NCI-H128 (cell line): Measurements from ENCODE around the gene PRIM2.
"Not testable (repeated sequence)": the region's sequence is repeated elsewhere in the genome, so short reads cannot be mapped to it uniquely, and the experiment has no call there.

Experiments used
- DNase-seq: peaks from one replicate; lab custom pipeline; 2025; ENCODE audit not compliant: unreplicated experiment; lab: John Stamatoyannopoulos, UW

Gene PRIM2, protein sequence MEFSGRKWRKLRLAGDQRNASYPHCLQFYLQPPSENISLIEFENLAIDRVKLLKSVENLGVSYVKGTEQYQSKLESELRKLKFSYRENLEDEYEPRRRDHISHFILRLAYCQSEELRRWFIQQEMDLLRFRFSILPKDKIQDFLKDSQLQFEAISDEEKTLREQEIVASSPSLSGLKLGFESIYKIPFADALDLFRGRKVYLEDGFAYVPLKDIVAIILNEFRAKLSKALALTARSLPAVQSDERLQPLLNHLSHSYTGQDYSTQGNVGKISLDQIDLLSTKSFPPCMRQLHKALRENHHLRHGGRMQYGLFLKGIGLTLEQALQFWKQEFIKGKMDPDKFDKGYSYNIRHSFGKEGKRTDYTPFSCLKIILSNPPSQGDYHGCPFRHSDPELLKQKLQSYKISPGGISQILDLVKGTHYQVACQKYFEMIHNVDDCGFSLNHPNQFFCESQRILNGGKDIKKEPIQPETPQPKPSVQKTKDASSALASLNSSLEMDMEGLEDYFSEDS

DNA sequence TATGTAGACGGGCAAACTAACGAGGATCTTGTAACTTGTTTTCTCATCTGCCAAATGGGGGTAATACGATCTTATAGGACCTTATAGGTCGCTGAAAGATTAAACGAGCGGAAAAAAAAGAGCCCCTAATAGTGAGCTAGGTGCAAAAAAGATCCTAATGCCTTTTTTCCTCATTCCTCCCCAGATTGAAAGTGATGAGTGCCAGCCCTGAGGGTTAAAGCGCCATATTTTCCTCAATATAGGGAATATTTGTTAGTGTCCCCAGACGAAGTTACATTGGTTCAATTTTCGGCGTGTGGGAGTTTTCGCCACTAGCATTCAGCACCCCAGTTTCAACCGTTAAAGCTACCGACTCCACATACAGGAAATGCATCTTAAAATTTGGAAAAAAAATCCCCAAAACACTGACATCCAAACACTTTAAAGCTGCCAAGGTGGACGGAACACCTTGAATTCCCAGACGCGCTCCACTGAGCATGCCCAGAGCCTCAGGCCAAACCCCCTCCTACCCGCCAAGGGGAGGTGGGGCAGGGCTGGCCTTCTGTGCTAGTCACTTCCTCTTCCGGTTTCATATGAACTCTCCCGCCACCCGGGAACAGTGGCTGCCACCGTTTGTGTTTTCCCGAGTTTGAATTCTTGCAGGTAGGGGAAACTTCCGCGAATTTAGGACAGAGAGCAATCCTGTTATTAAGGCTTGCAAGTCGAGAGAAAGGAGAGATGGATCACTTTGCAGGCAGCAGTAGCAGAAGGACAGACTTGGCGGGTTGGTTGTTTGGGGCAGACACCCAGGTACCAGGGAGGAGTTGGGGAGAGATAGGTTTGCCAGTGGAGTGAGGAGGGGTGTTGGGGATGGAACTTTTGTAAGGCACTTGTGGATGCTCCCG lies at the start of gene PRIM2:
PRIM2 (plus strand) TSS at position 571 of the 884 bp plus-strand sequence. CDS start 816 bp downstream, outside the sequence.
- DNase-seq = peak; percentile 63

DNA sequence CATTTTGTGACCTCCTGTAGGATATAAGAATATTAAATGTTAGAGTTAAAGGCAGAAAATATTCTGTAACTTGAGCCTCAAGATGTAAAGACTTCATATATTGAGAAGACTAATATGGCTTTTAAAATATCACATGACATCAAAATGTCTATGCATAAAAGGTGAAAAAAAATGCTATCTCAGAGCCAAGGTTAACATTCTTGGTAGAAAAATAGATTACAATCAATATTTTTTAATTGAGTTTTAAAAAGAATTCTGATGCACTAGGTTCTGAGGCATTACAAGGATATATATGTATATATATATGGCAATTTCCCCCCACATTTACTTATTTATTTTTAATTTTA lies 49.2 kb upstream of the PRIM2 start:
- DNase-seq = no peak

DNA sequence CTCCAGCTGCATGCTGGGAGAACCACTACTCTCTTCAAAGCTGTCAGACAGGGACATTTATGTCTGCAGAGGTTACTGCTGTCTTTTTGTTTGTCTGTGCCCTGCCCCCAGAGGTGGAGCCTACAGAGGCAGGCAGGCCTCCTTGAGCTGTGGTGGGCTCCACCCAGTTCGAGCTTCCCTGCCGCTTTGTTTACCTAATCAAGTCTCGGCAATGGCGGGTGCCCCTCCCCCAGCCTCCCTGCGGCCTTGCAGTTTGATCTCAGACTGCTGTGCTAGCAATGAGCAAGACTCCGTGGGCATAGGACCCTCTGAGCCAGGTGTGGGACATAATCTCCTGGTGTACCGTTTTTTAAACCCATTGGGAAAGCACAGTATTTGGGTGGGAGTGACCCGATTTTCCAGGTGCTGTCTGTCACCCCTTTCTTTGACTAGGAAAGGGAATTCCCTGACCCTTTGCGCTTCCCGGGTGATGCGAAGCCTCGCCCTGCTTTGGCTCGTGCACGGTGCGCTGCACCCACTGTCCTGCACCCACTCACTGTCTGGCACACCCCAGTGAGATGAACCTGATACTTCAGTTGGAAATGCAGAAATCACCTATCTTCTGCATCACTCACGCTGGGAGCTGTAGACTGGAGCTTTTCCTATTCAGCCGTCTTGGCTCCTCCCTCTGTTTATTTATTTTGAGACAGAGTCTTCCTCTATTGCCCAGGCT lies 43.2 kb upstream of the PRIM2 start:
- not testable (repeated sequence) for DNase-seq

GRCh38 chr6:57275384-57275783 lies 42.0 kb upstream of the PRIM2 start:
- DNase-seq = no peak

GRCh38 chr6:57276946-57277345 lies 40.5 kb upstream of the PRIM2 start:
- no peak for DNase-seq

DNA sequence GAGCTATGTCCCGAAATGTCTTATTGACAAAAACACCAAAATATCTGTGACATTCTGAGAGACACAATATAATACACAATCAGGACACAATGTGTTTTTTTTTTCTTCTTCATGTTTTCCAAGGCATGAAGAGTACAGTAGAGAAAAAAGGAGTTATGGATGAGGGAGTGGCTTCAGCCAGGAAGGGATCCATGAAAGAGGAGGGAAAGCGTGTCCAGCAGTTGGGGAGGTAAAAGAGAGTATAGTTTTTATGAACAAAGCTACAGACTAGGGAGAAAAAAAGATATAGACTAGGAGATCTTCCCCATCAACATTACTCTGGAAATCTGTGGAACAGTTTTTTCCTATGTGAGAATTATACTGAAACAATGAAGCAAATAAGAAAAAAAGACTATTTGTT lies 38.9 kb upstream of the PRIM2 start:
- no peak for DNase-seq

DNA sequence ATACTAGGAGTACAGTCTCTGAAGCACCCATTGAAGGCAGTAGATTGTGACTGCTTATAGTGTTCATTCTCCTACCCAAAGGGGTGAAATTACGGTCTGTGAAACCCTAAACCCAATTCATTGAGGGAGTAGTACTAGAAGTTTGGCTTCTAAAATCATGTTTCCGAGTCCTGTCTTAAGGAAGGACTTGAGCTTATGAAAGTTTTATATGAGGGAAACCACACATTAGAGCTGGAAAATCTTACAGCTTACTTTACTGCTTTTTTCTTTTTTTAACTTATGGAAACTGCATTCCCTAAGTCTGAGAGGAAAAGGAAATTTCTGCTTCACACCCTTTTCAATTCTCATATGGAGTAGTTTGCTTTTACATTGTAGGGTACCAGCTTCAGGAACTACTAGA lies 38.4 kb upstream of the PRIM2 start:
- no peak for DNase-seq

DNA sequence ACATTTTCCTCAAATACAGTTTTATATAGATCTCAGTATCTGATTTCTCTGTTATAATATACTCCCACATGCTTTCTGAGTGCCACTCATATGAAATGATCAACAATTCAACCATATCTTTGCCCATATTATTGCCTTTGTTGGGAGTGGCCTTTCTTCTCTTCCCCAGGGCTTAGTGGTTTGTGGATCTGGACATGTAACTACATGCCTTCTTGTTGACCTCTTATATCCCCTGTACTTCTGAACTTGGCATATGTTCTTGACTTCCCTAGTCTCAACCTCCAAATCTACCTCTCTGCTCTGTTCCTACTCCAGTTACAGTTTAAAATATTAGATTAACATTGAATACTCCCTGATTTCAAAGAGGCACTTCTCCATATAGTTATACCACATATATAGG lies 34.3 kb upstream of the PRIM2 start:
- DNase-seq = no peak

GRCh38 chr6:57283911-57284455 lies 33.4 kb upstream of the PRIM2 start:
- DNase-seq = no peak

GRCh38 chr6:57288136-57288535 lies 29.3 kb upstream of the PRIM2 start:
- not testable (repeated sequence) for DNase-seq

GRCh38 chr6:57293472-57293871 lies 24.0 kb upstream of the PRIM2 start:
- DNase-seq = not testable (repeated sequence)

GRCh38 chr6:57294862-57295445 lies 22.5 kb upstream of the PRIM2 start:
- no peak for DNase-seq

DNA sequence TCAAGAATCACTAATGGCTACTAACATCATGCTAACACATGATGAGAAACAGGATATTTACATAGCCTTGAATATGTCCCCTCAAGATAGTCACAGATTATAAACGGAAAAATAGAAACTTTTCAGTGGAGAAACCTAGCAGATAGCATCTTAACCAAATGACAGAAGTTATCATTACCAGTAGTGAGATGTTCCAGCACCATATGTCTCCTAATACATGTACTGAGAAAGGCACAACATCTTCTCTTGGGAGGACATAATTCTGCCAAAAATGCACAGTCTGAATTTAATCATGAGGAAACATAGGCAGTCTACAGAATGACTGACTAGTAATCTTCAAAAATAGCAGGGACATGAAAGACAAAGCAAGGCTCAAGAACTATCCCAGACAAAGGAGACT lies 19.9 kb upstream of the PRIM2 start:
- DNase-seq = no peak

GRCh38 chr6:57298741-57299140 lies 18.7 kb upstream of the PRIM2 start:
- no peak for DNase-seq

DNA sequence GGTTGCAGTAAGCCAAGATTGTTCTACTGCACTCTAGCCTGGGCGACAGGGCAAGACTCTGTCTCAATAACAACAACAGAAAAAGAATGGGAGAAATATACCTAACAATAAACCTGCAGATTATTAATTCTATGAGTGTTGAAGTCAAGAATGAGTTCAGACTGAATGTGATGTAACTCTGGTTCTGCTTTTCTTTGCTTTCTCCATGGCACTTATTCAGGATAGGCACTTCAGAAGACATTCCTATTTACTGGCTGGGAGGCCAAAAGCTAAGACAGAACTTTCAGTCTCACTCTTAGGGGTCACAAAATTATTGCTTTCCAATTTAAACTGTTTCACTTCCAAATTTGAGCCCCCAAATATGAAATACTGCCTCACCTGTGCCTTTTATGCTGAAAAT lies 15.7 kb upstream of the PRIM2 start:
- no peak for DNase-seq

DNA sequence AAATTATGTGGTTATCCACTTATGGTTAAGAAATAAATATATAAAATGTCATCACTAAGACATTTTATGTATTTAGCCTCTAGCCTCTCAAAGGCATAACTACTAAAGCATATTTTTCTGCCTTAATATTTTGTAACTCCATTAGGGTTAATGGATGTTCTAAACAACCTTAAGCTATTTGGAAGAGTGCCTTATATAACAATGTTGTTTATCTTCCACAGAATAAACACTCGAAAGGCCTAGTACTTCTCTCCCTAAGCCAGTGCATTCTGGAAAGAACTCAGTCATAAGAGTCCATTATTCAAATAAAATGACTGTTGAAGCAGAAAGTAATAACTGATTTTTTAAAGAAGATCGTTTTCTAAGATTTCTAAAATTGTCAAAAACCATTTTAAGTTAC lies 15.0 kb upstream of the PRIM2 start:
- DNase-seq = no peak

DNA sequence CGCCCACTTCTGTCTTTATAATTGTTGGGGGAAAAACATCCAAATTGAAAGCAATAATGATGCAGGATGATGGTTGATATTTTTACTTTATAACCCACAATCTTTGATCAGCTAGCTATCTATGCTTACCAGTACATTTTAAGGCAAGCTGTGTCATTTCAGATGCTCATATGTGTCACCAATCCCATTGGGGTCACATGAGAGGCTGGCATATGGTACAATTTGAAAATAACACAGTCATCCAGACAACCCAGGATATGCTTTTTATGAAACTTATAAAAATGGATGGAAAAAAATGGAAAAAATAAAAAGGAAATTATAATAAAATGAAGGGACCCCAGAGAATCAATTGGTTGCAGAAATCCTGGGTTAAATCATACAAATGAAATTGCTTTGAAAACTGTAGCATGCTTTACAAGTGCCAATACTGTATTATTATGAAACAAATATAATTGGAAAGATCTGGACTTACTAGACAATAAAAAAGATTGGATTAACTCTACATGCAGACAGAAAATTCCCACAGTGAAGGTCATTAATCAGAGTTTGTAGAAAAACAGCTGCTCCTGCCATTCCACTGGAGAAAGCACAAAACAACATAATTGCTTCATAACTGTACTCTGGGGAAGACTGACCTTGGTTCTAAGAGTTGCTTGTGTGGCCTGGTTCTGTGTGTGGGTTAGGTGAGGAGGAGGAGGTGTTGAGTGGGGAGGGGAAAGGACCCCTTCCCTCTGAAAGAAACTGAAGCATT lies 13.3 kb upstream of the PRIM2 start:
- DNase-seq = no peak

GRCh38 chr6:57305107-57305506 lies 12.3 kb upstream of the PRIM2 start:
- no peak for DNase-seq

DNA sequence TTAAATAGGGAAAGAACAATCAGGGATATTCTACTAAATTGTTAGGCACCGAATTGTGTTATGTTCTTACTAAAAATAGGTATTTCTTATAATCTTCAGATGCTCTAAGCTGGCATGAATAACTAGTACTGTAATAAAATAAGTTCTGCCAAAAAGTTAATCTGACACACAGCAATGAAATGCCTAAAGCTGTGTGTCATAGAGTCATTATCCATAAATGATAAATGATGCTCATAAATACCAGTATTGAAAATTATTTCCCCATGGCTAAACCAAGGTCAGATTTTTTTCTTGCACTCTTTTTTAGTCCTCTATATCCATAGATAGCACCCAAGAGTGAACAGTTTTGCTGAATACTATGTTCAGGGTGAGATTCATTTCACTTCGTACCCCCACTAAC lies 11.7 kb upstream of the PRIM2 start:
- no peak for DNase-seq

DNA sequence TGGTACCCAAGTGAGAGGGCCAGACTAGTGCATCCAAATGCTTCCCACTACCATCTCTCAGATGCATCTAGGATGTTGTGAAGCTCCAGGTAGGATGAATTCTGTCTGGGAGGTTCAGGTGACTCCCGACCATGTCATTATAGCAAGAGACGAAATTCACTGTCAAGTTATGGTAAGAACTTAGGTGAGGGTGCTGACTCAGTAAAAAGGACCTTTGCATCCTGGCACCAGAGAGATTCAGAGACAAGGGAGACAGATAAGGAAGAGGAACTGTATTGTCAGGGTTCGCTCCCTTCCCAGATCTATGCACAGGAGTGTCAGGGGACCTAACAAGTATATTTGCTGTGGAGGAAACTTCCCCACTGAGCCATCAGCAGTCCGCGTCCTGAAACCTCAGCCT lies 11.2 kb upstream of the PRIM2 start:
- DNase-seq = no peak
